Stimulated activated CD8-positive, alpha-beta memory T cell treated with anti-CD3 and anti-CD28 coated beads, Interleukin-7, amount 100 ng/mL, for 24 hours (primary cell): ENCODE results near the gene CCDC106.
A peak's percentile ranks its signal among the peaks of the same experiment; 100 is the strongest.

Experiments
- DNase-seq: peaks from one replicate; pipeline ENCODE4 v3.0.0-alpha.2; 2020; ENCODE audit warnings: low read depth

Gene CCDC106

GRCh38 chr19:55637534-55637933, 10.5 kb upstream of the CCDC106 start:
- DNase-seq = no peak

- peak; percentile 33 for DNase-seq
Observed at GRCh38 chr19:55638864-55639359, 9.1 kb upstream of the CCDC106 start.

GRCh38 chr19:55640043-55640576, 7.9 kb upstream of the CCDC106 start:
- DNase-seq = no peak

- DNase-seq = peak; percentile 39
Observed at GRCh38 chr19:55640577-55641425, 7.2 kb upstream of the CCDC106 start, which contains the start of gene ZNF580. ZNF580 (plus strand) TSS chr19:55641002; CDS start chr19:55642509, 1,507 bp downstream.

- no peak for DNase-seq
Observed at GRCh38 chr19:55641426-55642152, 6.4 kb upstream of the CCDC106 start.

- DNase-seq = no peak
Observed at GRCh38 chr19:55642153-55643002, 5.6 kb upstream of the CCDC106 start.

- peak; percentile 71 for DNase-seq
Observed at GRCh38 chr19:55643003-55643886, 4.8 kb upstream of the CCDC106 start, which contains the start of gene ZNF581. ZNF581 (plus strand) TSS chr19:55643649; CDS start chr19:55644572, 923 bp downstream.

GRCh38 chr19:55643887-55644176, 4.2 kb upstream of the CCDC106 start:
- no peak for DNase-seq

- DNase-seq = no peak
Observed at GRCh38 chr19:55644191-55644833, 3.7 kb upstream of the CCDC106 start.

GRCh38 chr19:55644842-55645511, 3.0 kb upstream of the CCDC106 start:
- DNase-seq = no peak

- DNase-seq = no peak
Observed at GRCh38 chr19:55645512-55645881, 2.5 kb upstream of the CCDC106 start.

GRCh38 chr19:55646889-55647731, 902 bp upstream of the CCDC106 start:
- DNase-seq = no peak

GRCh38 chr19:55648585-55649267, 714 bp downstream of the CCDC106 start:
- no peak for DNase-seq

GRCh38 chr19:55649268-55650125, 1.5 kb downstream of the CCDC106 start:
- DNase-seq = no peak

GRCh38 chr19:55650126-55650557, 2.1 kb downstream of the CCDC106 start:
- no peak for DNase-seq

- DNase-seq = no peak
Observed at GRCh38 chr19:55650602-55651230, 2.7 kb downstream of the CCDC106 start.

GRCh38 chr19:55651236-55651635, 3.2 kb downstream of the CCDC106 start:
- no peak for DNase-seq
